Measurements from ENCODE around the gene OTUB1. TPM values are rescaled to one million over a fixed set of nuclear protein-coding genes. Genes with fewer than 3 reads are reported as not detected.

The OTUB1 gene
- total RNA-seq, 1 donor from 2014 or later: 124 TPM

DNA sequence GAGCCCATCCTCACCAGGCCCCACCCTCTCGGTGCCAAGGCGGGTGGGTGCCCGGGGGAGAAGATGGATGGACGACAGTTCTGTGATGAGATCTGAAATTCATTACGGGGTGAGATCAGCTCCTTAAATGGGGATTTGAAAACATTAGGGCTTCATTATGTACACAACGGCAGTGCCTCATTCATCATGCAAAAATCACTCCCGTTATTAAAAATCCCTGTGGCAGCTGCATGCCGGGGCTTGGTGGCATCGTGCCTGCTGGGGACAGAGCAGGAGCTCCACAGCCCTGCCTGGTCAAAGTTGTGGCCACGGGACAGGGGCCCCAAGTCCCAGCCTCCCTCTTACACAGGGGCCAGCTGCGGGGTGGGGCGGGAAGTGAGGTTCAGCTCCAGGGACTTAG lies 20.2 kb downstream of the OTUB1 start:
- peaks cover 4% of the 10 kb centered on the region for H3K36me3 Mint-ChIP-seq (ENCODE audit: insufficient read depth)
- peaks cover 43% of the 10 kb centered on the region for H3K27me3 Mint-ChIP-seq

DNA sequence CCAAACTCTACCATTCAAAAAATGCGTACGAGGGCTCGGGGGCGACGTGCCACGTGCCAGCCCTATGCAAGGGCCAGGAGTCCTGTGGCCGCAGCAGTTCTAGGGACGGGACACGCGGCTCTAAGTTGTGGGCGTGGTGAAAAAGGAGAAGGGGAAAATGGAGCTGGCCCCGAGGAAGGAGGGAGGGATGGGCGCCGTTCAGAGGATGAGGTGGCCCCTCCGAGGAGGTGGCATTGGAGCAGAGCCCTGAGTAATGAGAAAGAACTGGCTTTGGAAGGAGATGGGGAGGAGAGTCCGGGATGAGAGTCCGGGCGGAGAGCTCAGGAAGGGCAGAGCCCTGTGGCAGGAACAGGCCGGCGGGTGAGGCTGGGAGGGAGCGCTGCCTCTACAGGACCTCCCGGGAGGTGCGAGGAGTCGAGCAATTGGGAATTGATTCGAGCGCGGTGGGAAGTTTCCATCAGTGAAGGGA lies 21.0 kb downstream of the OTUB1 start:
- DNase-seq (ENCODE audit: low spot score, unreplicated experiment): no peak
- TF ChIP-seq, protein P1, sequence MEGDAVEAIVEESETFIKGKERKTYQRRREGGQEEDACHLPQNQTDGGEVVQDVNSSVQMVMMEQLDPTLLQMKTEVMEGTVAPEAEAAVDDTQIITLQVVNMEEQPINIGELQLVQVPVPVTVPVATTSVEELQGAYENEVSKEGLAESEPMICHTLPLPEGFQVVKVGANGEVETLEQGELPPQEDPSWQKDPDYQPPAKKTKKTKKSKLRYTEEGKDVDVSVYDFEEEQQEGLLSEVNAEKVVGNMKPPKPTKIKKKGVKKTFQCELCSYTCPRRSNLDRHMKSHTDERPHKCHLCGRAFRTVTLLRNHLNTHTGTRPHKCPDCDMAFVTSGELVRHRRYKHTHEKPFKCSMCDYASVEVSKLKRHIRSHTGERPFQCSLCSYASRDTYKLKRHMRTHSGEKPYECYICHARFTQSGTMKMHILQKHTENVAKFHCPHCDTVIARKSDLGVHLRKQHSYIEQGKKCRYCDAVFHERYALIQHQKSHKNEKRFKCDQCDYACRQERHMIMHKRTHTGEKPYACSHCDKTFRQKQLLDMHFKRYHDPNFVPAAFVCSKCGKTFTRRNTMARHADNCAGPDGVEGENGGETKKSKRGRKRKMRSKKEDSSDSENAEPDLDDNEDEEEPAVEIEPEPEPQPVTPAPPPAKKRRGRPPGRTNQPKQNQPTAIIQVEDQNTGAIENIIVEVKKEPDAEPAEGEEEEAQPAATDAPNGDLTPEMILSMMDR (IDR thresholded peaks at IDR 0.05; ENCODE audit: unreplicated experiment): no peak
- H3K9me3 Mint-ChIP-seq (ENCODE audit: low read depth): no peaks in the 10 kb centered on the region
- H3K4me1 Mint-ChIP-seq (ENCODE audit: low read depth): peaks cover 21% of the 10 kb centered on the region
- H3K27ac Mint-ChIP-seq: no peak overlapping the region
- peaks cover 4% of the 10 kb centered on the region for H3K36me3 Mint-ChIP-seq (ENCODE audit: insufficient read depth)
- H3K4me3 Mint-ChIP-seq (ENCODE audit: low read depth): peak overlapping the region; percentile 28
- H3K27me3 Mint-ChIP-seq: peaks cover 38% of the 10 kb centered on the region

More for the DNA sequence above, 20.2 kb downstream of the OTUB1 start:
- Mint-ChIP-seq H3K4me1 (ENCODE audit: low read depth) (peaks cover 18% of the 10 kb centered on the region), H3K27ac (no peak overlapping the region), H3K9me3 (ENCODE audit: low read depth) (no peaks in the 10 kb centered on the region), H3K4me3 (ENCODE audit: low read depth) (no peak overlapping the region)
- DNase-seq (ENCODE audit: low spot score, unreplicated experiment): no peak
- TF ChIP-seq, protein P1 (IDR thresholded peaks at IDR 0.05; ENCODE audit: unreplicated experiment): no peak

DNA sequence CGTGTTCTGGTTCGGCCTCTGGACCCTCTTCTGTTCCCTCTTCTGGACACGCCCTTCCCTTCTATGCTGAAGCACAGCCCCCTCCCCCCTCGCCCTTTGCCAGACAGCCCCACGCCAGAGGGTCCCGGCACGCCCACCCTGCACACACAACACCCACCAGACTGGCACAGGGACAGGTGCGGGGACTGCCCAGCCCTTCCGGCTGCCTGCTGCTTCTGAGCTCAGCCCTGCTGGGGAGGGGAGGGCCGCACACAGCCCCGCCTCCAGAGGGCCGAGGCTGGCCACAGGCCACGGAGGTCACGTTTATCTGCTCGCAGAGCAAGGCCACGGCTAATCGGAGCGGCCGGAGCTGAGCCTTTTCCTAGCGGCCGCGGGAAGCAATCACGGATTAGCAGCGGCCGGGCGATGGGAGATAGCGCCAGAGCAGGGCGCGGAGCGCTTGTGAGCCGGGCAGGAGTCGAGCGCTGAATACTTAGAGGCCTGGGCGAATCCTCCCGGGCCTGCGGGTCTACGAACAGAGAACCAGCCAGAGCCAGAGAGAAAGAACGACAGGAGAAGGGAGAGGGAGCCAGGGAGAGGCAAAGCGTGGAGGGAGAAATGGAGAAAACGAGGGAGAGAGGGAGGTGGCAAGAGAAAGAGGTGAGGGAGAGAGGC lies 21.5 kb downstream of the OTUB1 start:
- H3K4me1 Mint-ChIP-seq (ENCODE audit: low read depth): peaks cover 21% of the 10 kb centered on the region
- H3K36me3 Mint-ChIP-seq (ENCODE audit: insufficient read depth): peaks cover 4% of the 10 kb centered on the region
- peak; percentile 64 for DNase-seq (ENCODE audit: low spot score, unreplicated experiment)
- peak overlapping the region; percentile 8 for H3K27ac Mint-ChIP-seq
- no peaks in the 10 kb centered on the region for H3K9me3 Mint-ChIP-seq (ENCODE audit: low read depth)
- H3K4me3 Mint-ChIP-seq (ENCODE audit: low read depth): peak overlapping the region; percentile 25
- TF ChIP-seq, protein P1 (IDR thresholded peaks at IDR 0.05; ENCODE audit: unreplicated experiment): peak; percentile 47
- peaks cover 38% of the 10 kb centered on the region for H3K27me3 Mint-ChIP-seq

DNA sequence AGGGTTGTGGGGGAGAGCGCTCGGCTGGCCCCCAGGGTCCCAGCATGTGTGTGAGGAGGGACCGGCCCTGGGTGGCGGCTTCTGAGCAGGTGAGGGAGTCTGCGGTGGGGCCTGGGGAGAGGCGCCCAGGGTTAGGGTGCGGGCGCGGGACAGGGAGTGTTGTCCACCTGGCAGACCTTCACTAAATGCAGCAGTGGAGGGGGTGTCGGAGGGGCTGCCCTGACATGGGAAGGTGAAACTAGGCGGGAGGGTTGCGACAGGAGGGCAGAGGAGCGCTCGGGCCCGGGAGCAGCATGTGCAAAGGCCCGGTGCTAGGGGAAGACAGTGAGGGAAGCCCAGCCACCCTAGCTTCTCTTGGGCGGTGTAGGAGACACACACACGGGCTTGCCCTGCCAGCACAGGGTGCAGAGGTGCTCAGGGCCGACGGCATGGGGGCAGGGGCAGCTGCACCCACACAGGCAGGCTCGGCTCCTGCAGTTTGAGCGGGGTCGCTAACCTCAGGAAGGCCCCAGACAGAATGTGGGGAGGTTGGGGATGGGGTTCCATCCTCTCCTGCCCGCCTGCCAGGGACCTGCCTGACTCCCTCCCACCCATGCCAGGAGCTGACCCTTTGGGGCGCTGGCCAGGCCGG lies 22.2 kb downstream of the OTUB1 start:
- H3K27me3 Mint-ChIP-seq: peaks cover 33% of the 10 kb centered on the region

DNA sequence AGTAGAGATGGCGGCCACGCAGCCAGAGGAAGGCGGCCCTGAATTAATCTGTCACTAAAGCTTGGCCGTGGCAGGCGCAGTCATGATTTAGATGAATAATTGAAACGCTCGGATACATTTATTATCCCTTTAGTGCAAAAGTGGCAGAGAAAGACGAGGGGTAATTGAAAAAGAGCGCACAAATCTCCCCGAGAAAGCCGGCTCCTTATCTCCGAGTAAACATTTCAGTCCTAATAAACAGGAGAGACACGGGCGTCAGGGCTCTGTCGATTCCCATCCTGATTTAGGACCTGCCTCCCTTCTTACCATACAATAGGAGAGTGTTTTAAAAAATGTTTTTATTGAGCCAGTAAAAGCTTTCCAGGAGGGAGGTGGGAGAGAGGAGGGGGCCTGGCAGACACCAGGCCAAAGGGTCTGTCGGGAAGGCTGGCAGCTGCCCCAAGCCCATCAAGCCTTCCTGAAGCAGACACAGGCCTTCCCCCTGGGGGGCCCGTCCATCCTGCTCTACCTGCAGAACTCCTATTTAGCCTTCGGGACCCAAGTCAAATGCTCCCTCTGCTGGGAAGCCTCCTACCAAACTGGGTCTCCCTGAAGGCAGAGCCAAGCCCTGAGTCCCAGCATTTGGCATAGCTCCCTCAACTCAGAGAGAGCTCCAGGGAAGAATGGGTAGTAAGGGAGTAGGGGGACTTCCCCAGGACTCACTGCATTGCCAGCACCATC lies 22.8 kb downstream of the OTUB1 start:
- Mint-ChIP-seq H3K4me1 (ENCODE audit: low read depth) (peaks cover 23% of the 10 kb centered on the region), H3K27ac (no peak overlapping the region), H3K9me3 (ENCODE audit: low read depth) (no peaks in the 10 kb centered on the region), H3K36me3 (ENCODE audit: insufficient read depth) (no peaks in the 10 kb centered on the region), H3K4me3 (ENCODE audit: low read depth) (no peak overlapping the region), H3K27me3 (peaks cover 29% of the 10 kb centered on the region)
- DNase-seq (ENCODE audit: low spot score, unreplicated experiment): no peak
- TF ChIP-seq, protein P1 (IDR thresholded peaks at IDR 0.05; ENCODE audit: unreplicated experiment): no peak

More for the DNA sequence above, 22.2 kb downstream of the OTUB1 start:
- Mint-ChIP-seq H3K4me1 (ENCODE audit: low read depth) (peaks cover 21% of the 10 kb centered on the region), H3K27ac (peak overlapping the region; percentile 8), H3K4me3 (ENCODE audit: low read depth) (no peak overlapping the region), H3K9me3 (ENCODE audit: low read depth) (no peaks in the 10 kb centered on the region), H3K36me3 (ENCODE audit: insufficient read depth) (peaks cover 4% of the 10 kb centered on the region)
- DNase-seq (ENCODE audit: low spot score, unreplicated experiment): no peak
- TF ChIP-seq, protein P1 (IDR thresholded peaks at IDR 0.05; ENCODE audit: unreplicated experiment): no peak

Data from progenitor cell of endocrine pancreas (in vitro differentiated cells).